ENCODE results near the gene ZSWIM9. TPM values are rescaled to one million over a fixed set of nuclear protein-coding genes. Genes with fewer than 3 reads are reported as not detected.

ZSWIM9 gene
- total RNA-seq = 6.9 TPM
- long read RNA-seq, partial matches to known transcripts = 1 of 7 reads
- long read RNA-seq, other reads (novel, unspliced or antisense) = 5 of 7 reads

DNA sequence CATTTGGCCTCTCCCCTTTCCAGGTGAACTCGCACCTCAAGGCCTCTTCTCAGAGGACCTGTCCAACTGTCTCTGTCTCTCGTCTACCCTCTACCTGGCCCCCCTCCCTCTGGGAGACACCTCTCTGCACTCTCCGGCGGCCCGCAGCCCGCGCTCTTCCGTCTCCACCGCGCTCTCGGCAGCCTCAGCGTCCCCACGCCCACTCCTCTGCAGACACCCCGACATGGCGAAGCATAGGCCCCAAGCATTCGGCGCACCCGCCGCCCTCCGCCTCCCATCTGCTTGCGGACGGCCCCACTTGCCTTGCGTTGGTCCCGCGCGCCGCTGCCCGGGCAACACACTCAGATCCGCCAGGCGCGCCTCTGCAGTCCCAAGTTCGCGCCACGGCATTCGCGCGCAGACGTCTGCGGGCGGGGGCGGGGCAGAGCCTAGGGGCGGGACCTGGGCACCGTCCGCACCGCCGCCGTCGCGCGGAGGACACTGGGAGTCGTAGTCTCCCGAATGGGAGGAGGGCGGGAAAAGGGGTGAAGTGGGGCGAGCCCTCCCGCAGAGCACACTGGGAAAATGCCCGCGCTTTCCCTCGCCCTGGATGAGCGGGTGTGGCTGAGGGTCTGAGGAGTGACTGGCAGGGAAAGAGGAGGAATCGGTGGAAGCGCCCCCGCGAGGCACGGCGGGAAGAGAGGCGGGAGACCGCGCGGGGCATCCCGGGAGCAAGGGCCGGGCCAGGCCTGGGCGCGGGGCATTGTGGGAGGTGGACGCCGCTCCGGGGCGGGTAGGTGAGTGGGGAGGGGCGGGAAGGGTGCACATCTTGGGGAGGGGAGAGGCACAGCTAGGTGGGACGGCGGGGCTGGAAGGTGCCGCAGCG, at the start of gene ZSWIM9, which contains the start of gene LIG1:
Gene ZSWIM9 (plus strand): TSS at position 742 of the 865 bp plus-strand sequence. CDS start 1,123 bp downstream, outside the sequence.
Gene LIG1 (minus strand): TSS at position 406 of the 865 bp plus-strand sequence. CDS start 4,778 bp downstream, outside the sequence.
- intact Hi-C loops (cut with DNase I) = loop anchor here (1.0 kb wide), 1 partner anchor 34 kb away; no protein-coding TSS in a partner anchor
- DNase-seq (ENCODE audit: low spot score) = peak; percentile 96

DNA sequence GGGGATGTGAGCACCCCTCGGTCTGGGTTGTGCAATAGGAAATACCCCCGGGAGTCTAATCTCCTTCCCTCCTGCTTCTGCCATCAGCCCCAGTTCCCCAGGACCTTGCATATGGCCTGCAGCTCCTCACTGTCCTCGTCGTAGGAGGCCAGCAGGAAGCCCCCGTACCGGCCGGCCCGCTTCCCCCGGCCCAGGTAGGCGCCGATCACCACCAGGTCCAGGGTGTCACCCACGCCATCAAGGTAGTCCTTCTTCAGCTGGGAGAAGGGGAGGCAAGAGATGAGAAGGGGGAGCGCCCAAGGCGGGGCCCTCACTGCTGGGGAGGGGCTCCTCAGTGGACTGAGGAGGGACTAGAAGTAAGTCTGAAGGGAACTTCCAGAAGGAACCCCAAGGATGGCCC, 49.4 kb upstream of the ZSWIM9 start:
- intact Hi-C loops (cut with DNase I) = no loop called here
- DNase-seq (ENCODE audit: low spot score) = no peak

DNA sequence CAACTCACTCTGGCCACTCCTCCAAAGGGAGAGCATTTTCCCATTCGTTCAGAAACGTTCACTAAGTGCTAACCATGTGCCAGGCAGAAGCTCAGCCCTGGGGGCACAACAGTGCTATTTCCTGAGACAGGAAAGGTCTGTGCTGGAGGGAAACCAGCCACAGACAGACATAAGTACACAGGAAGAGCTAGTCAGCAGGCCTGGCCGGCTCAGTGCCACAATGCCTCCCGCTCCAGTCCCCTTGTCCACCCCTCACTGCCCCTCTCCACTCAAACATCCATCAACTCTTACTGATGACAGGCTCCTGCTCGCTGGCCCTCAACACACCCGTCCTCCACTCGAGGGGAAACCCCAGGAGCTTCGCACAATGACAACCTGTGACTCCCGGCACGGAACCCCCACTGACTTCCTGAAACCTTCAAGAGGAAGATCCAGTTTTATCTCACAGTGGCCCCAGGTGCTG, 48.5 kb upstream of the ZSWIM9 start:
- no peak for DNase-seq (ENCODE audit: low spot score)
- intact Hi-C loops (cut with DNase I) = no loop called here

DNA sequence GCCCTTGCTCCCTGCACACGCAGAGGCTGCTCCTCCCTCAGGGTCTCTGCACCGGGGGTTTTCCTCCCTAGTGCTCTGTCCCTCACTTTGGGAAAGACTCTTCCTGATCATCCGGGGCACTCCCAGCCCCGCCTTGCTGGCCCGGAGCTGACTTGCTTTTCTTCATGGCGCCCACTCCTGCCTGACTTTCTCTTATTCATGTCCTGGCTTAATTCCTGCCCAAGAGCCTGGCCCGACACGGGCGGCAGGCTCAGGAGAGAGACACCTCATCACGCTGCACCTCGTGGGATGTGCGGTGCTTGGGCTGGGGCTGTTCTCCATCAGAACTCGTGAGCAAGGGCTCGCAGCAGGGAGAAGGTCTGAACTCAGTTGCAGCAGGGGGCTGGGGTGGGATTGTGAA, 48.1 kb upstream of the ZSWIM9 start:
- intact Hi-C loops (cut with DNase I) = no loop called here
- DNase-seq (ENCODE audit: low spot score) = no peak

DNA sequence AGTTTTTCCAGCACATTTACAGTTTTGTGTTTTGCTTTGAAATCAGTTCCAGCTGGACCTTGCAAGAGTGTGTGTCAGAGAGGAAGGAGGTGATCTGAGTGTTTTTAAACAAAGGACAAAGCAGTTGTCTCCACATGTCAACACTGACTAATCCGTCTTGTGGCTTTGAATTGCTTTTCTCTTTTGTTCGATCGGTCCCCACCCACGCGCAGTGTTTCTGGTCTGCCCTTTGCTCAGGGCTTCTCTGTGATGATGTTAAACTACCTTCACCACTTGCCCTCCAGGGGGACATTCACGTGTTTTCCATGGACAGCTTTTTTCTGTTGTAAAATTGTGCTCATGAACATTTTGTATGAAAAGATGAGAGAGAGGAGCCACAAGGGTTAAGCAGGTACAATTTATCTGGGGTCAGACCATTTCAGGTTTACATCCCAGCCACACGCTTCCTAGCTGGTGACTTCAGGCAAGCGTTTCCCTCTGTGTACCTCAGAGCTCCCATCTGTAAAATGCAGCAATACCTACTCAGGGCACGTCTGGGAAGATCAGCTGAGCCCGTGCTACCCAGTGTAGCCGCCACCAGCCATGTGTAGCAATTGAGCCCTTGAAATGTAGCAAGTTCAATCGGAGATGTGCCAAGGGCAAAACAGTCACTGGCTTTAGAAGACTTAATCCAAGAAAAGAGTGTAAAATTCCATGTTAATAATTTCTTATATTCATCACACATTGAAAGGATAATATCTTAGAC, 46.4 kb upstream of the ZSWIM9 start:
- intact Hi-C loops (cut with DNase I) = no loop called here

DNA sequence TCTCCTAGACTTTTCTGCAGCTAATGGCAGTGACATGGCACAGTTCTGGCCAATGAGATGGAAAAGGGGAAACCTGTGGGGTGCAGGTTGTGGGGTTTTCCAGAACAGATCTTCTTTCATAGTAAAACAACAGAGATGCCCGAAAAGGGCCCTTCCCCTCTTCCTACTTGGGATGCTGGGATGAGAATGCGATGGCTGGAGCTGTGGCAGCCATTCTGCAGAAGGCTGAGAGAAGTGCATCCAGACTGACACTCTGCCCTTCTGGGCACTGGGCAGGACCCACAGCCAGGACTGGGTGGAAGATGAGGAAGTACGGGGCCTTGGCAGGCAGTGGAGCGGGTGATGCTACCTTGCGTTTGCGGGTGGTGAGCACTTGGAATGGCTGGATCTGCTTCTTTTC, 42.9 kb upstream of the ZSWIM9 start:
- DNase-seq (ENCODE audit: low spot score) = no peak
- intact Hi-C loops (cut with DNase I) = no loop called here

More for the DNA sequence above, 46.4 kb upstream of the ZSWIM9 start:
- DNase-seq (ENCODE audit: low spot score) = no peak

DNA sequence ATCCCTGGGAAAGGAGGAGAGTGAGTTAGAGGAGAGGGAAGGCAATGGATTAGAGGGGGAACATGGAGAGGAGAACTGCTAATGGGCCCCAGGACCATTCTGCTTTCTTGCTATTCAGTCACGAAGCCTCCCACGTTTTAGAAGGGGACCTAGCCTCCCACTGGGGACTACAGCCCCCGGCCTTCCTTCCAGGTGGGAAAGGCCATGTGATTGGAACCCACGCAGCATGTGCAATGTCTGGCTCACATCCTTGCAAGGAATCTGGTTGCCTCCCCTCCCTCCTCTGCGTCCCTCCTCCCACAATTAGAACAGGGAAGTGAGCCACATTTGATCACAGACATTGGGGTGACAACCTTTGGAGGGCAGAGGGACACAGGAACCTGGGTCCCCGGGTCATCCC, 37.4 kb upstream of the ZSWIM9 start:
- no peak for DNase-seq (ENCODE audit: low spot score)

DNA sequence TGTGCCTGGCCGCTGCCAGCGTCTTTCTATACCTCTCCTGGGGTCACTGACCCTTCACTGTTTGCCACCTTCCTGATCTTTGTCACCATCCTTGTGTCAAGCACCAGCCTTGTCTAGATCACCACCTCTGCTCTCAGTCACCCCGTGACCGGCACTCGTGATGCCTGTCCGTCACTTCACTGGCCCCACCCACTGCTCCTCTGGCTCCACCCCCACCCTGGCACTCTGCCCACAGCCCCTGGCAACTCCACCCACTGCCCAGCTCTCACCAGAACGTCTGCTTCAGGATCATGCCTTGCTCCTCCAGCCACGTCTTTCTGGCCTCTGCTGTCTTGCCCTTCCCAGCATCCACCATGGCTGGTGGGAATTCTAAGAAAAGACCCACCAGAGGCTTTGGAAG, 35.1 kb upstream of the ZSWIM9 start:
- intact Hi-C loops (cut with DNase I) = no loop called here
- DNase-seq (ENCODE audit: low spot score) = no peak

More for the DNA sequence above, 37.4 kb upstream of the ZSWIM9 start:
- intact Hi-C loops (cut with DNase I) = no loop called here

DNA sequence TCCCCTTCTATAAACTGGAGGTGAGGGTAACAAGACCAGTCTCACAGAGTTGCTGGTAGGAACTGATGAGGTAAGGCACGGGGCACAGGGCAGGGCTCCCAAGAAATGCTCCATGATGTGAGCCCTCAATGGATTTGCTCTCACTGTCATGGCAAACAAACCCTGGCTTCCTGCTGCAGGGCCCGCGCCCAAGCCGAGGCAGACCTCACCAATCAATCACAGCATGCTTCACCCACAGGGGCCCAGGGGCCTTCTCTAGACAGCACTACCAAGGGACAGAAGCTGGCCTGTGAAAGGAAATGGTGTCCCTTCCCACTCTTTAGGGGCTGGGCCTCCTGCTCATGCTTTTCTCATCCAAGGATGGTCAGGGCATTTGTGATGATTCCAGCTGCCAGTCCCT, 33.9 kb upstream of the ZSWIM9 start:
- intact Hi-C loops (cut with DNase I) = no loop called here
- DNase-seq (ENCODE audit: low spot score) = no peak

DNA sequence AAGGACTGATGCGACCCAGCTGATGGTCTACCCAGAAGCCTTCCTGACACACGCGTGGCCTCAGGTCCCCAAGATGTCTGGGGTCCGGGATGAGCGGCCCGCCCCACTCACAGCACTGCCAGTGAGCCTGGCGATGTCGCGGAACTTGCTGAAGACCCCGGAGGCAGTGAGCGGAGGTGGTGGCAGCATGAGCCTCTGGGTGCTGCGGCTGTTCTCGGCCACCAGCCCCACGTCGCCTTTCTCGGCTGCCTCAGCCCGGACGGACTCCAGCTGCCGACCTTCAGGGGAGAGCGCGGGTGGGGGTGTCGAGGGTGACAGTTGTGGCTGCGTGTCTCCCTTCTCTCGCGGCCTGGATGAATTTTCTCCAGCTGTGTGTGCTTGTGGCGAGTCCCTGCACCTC, 33.1 kb upstream of the ZSWIM9 start:
- intact Hi-C loops (cut with DNase I) = no loop called here

DNA sequence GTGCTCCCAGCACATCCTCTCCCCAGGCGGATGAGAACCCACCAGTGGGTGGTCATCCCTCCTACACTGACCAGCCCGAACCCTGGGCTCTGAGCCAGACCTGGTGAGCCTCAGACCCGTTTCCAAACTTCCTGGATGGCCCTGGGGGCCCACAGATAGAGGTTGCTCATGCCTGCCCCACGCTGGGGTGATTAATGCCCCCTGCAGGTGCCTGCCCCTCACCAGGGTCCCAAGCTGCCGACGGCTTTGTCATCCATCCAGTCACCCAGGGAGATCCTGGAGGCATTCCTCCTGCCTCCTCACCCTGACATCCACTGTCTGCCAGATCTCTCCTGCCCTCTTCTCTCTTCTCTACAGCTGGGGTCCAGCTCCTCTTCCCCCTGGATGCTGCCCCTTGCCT, 31.4 kb upstream of the ZSWIM9 start:
- DNase-seq (ENCODE audit: low spot score) = no peak
- intact Hi-C loops (cut with DNase I) = no loop called here

More for the DNA sequence above, 33.1 kb upstream of the ZSWIM9 start:
- no peak for DNase-seq (ENCODE audit: low spot score)

DNA sequence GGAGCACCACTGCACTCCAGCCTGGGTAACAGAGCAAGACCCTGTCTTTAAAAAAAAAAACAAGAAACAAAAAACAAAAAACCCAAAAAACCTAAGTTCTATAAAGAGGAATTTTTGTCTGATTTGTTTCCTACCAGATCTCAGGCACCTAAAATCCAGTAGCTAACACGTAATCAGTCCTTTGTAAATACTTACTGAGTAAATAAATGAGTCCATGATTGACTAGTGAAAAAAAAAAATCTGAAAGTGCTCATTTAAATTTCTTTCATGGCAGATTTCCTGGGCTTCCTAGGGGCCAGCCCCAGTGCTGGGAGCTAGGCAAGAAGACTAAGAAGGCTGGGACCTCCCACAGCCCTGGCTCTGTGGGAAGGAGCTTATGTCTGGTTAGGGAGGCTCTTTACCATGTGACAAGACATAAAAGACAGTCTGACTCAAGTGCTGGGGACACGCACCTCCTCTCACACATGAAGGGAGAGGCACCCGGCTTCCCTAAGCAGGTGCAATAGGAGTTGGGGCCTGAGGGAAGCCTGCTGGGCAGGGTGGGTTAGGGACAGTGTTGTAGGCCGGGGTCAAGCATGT, 22.8 kb upstream of the ZSWIM9 start:
- no peak for DNase-seq (ENCODE audit: low spot score)
- intact Hi-C loops (cut with DNase I) = no loop called here

DNA sequence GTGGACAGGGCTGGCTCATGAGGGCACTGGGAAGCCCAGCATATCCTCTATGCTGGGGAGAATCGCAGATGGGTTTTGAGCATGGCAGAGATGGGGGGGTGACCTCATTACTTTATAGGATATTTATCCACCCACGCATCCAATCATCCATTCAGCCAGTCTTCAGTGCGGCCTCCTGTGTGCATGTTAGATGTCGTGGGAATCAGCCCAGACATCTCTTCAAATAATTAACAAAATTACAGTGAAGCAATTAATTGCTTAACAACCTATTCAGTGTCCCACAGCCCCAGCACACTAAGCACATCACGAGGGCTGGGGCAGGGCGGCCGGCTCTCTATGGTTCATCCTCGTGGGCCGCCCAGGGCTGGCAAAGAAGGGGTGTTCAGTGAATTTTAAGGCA, 21.9 kb upstream of the ZSWIM9 start:
- intact Hi-C loops (cut with DNase I) = no loop called here
- no peak for DNase-seq (ENCODE audit: low spot score)

DNA sequence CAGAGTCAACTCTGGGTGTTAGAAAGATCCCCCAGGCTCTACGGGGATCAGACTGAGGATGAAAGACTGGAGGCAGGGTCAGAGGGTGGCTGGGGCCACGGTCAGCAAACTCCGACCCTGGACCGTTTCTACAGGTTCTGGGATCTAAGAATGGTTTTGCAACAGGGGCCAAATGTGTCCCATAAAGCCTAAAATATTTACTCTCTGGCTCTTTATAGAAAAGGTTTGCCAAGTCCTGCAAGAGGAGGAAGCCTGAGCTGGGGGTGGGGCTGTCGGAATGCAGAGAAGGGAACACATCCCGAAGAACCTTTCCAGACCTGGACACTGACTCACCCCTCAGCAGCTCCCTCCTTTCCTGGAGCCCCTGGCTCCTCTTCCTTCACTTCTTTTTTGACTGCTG, 21.1 kb upstream of the ZSWIM9 start:
- DNase-seq (ENCODE audit: low spot score) = no peak

DNA sequence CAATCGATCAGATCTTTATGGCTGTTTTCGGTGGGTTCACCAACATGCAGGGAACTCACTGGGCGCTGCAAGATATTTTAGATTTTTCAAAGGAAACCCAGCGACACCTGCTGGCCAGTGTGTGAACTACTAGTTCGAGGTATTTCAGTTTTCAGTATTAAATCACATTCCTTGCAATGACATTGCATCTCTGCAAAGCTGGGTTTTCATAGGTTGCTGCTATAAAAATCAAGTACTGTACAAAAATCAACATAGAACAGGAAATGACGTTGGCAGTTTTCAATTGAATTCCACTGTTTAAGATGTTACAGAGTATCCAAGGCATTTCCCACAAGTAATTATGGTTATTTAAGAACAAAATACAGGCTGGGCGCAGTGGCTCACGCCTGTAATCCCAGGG, 17.9 kb upstream of the ZSWIM9 start:
- intact Hi-C loops (cut with DNase I) = loop anchor here (1.0 kb wide), 1 partner anchor 45 kb away; no protein-coding TSS in a partner anchor
- no peak for DNase-seq (ENCODE audit: low spot score)

More for the DNA sequence above, 21.1 kb upstream of the ZSWIM9 start:
- intact Hi-C loops (cut with DNase I) = no loop called here

DNA sequence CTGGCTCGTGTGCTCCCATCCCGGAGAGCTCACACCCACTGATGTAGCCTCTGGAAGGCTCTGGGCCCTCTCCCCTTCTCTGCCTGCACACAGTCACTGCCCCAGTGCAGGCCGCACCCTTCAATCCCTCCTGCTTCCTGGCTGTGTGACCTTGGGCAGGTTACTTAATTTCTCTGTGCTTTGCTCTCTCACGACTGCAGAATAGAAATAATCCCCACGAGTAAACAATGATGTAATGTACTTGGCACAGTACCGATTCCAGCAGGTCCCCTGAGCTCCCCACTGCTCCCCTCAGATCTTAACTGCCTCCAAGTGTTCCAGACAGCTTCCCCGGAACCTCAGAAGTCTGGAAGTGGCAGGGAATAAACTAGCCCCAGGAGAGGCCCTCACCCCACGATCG, 16.5 kb upstream of the ZSWIM9 start:
- no peak for DNase-seq (ENCODE audit: low spot score)
- intact Hi-C loops (cut with DNase I) = no loop called here

DNA sequence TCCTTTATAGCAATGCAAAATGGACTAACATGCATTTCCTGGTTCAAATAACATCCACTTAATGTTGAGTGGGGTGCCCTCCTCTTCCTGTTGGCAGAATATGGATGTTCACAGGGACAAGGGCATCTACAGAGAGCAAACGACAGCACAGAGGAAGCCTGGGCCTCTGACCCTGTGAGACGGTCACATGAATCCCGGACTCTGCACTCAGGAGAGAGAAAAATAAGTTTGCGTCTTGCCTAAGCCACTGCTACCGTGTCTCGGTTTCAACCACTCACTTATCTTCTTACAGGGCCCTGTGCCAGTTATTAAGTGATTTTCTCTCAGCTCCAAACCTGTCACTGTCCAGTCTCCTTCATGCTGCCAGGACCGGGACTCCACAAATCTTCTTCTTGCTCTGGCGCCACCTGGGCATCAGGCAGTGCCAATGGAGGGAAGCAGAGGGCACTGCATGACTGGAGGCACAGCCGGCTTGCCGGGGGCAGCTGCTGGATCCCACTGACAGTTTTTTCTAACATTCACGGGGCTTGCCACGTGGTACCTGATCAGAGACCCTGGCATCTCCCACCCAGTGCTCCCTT, 12.2 kb upstream of the ZSWIM9 start:
- no peak for DNase-seq (ENCODE audit: low spot score)

DNA sequence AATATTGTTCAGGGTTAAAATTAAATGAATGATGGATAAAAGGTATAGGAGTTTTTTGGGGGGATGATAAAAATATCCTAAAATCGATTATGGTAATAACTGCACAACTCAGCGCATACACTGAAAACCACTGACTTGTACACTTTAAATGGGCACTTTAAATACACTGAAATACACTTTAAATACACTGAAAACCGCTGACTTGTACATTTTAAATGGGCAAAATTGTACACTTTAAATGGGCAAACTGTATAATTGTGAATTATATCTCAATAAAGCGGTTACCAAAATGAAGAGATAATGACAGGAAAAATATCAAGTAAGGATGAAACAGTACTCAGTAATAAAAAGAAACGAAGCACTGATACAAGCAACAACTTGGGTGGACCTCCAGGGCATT, 1.8 kb upstream of the ZSWIM9 start:
- no peak for DNase-seq (ENCODE audit: low spot score)
- intact Hi-C loops (cut with DNase I) = no loop called here

More for the DNA sequence above, 12.2 kb upstream of the ZSWIM9 start:
- intact Hi-C loops (cut with DNase I) = loop anchor here (5.0 kb wide), 1 partner anchor 104 kb away; no protein-coding TSS in a partner anchor

DNA sequence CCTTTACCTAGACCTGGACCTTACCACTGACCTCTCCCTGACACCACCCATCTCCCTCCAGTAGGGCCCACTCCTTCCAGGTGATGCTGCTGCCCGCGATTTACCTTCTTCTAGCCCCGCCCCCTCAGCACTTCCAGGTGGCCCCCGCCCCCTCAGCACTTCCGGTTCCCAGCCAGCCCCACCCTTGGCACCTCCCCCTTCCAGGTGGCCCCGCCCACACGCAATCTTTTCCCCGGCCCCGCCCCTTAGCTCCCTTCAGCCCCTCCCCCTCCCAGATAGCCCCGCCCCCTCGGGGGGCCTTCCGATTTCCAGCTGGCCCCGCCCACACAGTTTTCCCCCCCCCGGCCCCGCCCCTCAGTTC, 922 bp upstream of the ZSWIM9 start:
- DNase-seq (ENCODE audit: low spot score) = peak; percentile 91
- intact Hi-C loops (cut with DNase I) = no loop called here
